ENCODE measurements around the gene TMEM165. TPM values are rescaled to one million over a fixed set of nuclear protein-coding genes. Genes with fewer than 3 reads are reported as not detected.

TMEM165 gene, protein sequence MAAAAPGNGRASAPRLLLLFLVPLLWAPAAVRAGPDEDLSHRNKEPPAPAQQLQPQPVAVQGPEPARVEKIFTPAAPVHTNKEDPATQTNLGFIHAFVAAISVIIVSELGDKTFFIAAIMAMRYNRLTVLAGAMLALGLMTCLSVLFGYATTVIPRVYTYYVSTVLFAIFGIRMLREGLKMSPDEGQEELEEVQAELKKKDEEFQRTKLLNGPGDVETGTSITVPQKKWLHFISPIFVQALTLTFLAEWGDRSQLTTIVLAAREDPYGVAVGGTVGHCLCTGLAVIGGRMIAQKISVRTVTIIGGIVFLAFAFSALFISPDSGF
- total RNA-seq (2021; fragmentation: NEBNext Ultra II Directional; extraction: Animal tissue kit (Norgen Biotek cat#: 25700)): 100 to 1,000 TPM in 2 of 6 experiments, 10 to 100 TPM in 4; 93.9 to 111 (median 96.2) TPM
- long read RNA-seq, transcript TMEM165-201 (6 exons, 1,928 nt): major isoform, 244 of 278 reads
- long read RNA-seq, partial matches to known transcripts: 14 of 278 reads
- long read RNA-seq, other reads (novel, unspliced or antisense): 18 of 278 reads

DNA sequence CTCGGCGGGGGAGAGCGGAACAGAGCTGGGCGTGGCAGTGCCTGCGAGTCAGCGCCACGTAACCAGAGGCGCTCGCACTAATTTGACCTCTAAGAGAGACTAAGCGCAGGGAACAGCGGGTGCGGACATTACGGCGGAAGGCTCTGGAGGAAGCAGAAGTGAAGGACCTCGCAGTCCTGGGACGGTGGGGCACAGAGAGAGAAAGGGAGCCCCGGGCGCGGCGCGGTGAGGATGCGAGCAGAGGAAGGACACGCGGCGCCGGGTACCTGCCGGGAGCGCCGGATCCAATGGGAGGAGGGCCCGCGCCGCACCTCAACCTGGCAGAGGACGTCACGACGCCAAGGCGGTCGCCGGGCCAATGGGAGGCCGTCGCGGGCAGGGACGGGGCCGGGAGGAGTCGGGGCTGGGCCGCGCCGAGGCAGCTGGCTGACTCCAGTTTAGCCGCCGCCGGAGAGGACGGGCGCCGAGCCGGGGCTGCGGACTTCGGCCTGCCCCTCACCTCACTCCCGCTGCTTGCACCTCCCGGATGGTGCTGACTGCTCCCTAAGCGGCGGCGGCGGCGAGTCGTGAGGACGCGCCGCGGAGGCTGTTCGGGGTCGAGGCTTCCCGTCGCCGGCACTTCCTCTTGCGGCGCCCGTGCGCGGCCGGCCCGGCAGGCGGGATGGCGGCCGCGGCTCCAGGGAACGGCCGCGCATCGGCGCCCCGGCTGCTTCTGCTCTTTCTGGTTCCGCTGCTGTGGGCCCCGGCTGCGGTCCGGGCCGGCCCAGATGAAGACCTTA, at the start of gene TMEM165:
Gene TMEM165, plus strand, starts transcription at position 429 of the 779 bp plus-strand sequence. Its CDS starts 233 bp downstream, at position 662.
- DNase-seq: peak; percentile 82
- Mint-ChIP-seq H3K27me3 (ENCODE audit: insufficient read depth) (no peaks in the 10 kb centered on the region; the same call in none of the 2 replicates), H3K27ac (peak within 1 kb of the TSS; percentile 100), H3K36me3 (ENCODE audit: low read depth) (peaks cover 29% of the 10 kb centered on the region), H3K9me3 (no peaks in the 10 kb centered on the region), H3K4me3 (peak within 1 kb of the TSS; percentile 94), H3K4me1 (ENCODE audit: low read depth) (peaks cover 50% of the 10 kb centered on the region)
- TF ChIP-seq, protein P1, sequence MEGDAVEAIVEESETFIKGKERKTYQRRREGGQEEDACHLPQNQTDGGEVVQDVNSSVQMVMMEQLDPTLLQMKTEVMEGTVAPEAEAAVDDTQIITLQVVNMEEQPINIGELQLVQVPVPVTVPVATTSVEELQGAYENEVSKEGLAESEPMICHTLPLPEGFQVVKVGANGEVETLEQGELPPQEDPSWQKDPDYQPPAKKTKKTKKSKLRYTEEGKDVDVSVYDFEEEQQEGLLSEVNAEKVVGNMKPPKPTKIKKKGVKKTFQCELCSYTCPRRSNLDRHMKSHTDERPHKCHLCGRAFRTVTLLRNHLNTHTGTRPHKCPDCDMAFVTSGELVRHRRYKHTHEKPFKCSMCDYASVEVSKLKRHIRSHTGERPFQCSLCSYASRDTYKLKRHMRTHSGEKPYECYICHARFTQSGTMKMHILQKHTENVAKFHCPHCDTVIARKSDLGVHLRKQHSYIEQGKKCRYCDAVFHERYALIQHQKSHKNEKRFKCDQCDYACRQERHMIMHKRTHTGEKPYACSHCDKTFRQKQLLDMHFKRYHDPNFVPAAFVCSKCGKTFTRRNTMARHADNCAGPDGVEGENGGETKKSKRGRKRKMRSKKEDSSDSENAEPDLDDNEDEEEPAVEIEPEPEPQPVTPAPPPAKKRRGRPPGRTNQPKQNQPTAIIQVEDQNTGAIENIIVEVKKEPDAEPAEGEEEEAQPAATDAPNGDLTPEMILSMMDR (IDR thresholded peaks at IDR 0.05): no peak; the same call in 1 of the 2 replicates

DNA sequence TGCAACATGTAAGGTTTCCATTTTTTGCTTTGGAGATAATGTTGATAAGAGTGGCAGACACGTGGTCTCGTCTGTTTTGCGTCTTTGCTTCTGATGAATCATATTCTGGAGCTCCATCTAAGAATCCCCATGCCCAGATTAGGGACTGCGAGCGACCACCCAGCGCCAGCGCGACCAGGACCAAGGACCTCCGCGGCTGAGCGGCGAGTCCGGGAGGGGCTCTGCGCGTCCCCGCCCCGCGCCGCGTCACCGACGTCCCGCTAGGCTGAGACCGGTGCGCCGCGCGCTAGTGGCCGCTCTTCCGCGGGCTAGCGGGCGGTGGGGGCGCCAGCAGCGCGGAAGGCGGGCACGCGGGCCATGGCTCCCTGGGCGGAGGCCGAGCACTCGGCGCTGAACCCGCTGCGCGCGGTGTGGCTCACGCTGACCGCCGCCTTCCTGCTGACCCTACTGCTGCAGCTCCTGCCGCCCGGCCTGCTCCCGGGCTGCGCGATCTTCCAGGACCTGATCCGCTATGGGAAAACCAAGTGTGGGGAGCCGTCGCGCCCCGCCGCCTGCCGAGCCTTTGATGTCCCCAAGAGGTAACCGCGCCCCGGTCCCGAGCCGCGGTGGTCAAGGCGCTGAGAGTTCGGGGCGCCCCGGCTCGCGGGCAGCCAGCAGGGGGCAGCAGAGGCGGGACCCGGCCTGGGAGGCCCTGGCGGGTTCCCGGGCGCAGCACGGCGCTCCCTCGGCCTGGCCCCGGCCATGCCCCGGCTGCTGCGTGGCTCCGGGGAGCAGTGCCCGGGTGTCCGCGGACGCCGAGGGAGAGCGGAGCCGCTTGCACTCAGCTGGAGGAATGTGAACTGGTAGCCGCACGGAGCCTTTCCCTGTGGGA, 49.5 kb upstream of the TMEM165 start, which contains the start of gene SRD5A3:
Gene SRD5A3, plus strand, starts transcription at position 263 of the 871 bp plus-strand sequence. Its CDS starts 95 bp downstream, at position 358.
- no peaks in the 10 kb centered on the region; the same call in 1 of the 2 replicates for H3K27me3 Mint-ChIP-seq (ENCODE audit: insufficient read depth)
- H3K27ac Mint-ChIP-seq: peak within 1 kb of the TSS; percentile 91
- H3K4me1 Mint-ChIP-seq (ENCODE audit: low read depth): peaks cover 28% of the 10 kb centered on the region
- H3K36me3 Mint-ChIP-seq (ENCODE audit: low read depth): no peaks in the 10 kb centered on the region
- DNase-seq: peak; percentile 64
- TF ChIP-seq, protein P1 (IDR thresholded peaks at IDR 0.05): peak; percentile 98
- H3K4me3 Mint-ChIP-seq: peak within 1 kb of the TSS; percentile 93
- no peaks in the 10 kb centered on the region for H3K9me3 Mint-ChIP-seq

- H3K4me1 Mint-ChIP-seq (ENCODE audit: low read depth): peaks cover 33% of the 10 kb centered on the region
- no peaks in the 10 kb centered on the region for H3K9me3 Mint-ChIP-seq
- no peaks in the 10 kb centered on the region for H3K36me3 Mint-ChIP-seq (ENCODE audit: low read depth)
- peak overlapping the region; percentile 74 for H3K27ac Mint-ChIP-seq
- TF ChIP-seq, protein P1 (IDR thresholded peaks at IDR 0.05): no peak
- no peaks in the 10 kb centered on the region; the same call in 1 of the 2 replicates for H3K27me3 Mint-ChIP-seq (ENCODE audit: insufficient read depth)
- peak overlapping the region; percentile 93 for H3K4me3 Mint-ChIP-seq
- DNase-seq: no peak
Measured at GRCh38 chr4:55346851-55347255, 48.9 kb upstream of the TMEM165 start.

DNA sequence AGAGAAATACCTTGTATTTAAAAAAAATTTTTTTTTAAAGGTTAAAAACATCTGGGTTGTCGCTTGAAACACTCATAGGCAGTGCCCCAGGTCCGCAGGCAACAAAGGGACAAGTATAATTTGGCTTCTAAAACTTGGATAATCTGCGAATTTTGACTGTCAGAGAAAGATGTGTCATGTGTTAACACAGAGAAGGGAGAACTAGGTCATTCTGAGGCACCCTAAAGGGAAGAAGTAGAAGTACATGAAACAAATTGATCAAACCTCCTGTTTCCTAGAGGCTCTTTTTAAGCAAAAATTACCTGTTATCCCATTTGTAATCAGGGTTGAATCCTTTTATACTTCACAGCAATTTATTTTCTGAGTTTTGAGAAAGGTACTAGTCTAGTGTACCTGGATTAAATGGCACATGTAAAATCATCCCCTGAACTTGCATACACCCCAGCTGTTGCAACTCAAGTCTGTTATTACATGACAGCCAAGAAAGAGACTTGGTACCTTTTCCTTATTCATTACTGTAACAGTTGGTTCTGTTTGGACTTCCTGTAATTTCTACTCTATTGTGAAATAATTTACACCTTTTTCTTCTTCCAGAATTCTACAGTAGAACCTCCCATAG, 48.0 kb upstream of the TMEM165 start:
- Mint-ChIP-seq H3K4me1 (ENCODE audit: low read depth) (peaks cover 37% of the 10 kb centered on the region), H3K4me3 (peak overlapping the region; percentile 93), H3K27me3 (ENCODE audit: insufficient read depth) (no peaks in the 10 kb centered on the region), H3K9me3 (no peaks in the 10 kb centered on the region), H3K36me3 (ENCODE audit: low read depth) (peaks cover 4% of the 10 kb centered on the region), H3K27ac (peak overlapping the region; percentile 74; the same call in 1 of the 2 replicates)
- TF ChIP-seq, protein P1 (IDR thresholded peaks at IDR 0.05): peak; percentile 30; the same call in 1 of the 2 replicates
- DNase-seq: peak; percentile 15

All from HFFc6 (cell line).